HTERT RPE-1 (cell line): ENCODE data around the gene LNX1.
"Not testable (repeated sequence)": the region's sequence is repeated elsewhere in the genome, so short reads cannot be mapped to it uniquely, and the experiment has no call there.

Source experiments
- in situ Hi-C: fragments of 300-500 bp; cut with MboI; formaldehyde crosslinking; loops from 4 replicates; pipeline ENCODE4 v1.14.3; 2020; ENCODE audit warnings: low sequenced_read_pairs

The LNX1 gene

DNA sequence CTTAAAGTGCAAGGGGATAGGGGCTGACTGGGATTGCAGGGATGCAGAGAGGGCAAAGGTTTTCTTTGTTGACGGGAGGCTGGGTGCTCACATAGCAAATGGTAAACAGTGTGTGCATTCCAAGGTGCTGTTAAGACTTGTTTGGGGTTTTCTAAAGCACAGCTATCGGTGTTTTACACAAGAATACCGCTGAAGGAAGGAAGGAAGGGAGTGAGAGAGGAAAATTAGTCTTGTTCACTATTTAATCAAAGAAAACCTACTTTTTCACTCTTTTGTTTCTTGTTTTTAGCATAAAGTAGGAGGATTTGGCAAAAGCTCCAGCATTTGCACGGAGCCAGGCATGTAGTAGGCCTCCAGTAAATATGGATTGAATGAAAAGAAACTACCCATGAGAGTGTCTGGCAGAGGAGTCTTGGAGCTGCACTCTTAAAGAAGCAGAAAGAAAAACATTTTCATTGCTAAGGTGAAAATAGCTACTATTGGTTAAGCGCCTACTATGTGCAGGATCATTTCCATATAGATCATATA is 114.2 kb downstream of the LNX1 start:
- in situ Hi-C loops = no loop called here

DNA sequence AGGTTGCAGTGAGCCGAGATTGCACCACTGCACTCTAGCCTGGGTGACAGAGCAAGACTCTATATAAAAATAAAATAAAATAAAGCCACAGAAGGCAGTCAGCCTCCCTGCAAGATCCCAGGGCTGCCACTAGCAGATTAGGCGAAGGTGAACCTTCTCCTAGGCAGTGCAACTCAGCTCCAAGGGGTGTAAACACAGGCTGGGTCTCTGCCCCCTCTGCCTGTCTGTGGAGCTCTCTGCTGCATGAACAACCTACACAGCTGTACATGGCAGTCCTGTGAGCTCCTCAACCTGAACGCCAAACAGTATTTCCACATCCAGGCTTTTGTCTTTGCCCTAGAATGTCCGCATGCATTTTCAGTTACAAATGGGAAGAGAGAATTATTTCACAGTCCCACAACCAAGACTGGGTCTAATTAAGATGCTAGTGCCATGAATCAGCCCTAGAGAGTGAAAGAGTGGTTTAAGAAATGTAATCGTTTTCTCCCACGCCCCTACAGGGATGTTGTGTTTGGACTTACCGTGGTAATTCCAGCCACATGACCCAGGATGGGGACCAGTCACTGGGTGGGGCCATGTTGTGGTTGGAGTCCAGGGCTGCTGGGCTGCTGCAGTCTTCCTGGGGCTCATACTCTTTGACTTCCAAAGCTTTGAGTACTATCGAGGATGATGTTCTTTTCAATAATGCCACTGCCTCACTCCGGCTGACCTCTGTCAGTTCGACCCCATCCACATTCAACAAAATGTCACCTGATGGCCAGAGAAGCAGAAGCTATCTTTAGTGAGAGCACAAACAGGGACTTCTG is 114.9 kb downstream of the LNX1 start:
- in situ Hi-C loops = no loop called here

DNA sequence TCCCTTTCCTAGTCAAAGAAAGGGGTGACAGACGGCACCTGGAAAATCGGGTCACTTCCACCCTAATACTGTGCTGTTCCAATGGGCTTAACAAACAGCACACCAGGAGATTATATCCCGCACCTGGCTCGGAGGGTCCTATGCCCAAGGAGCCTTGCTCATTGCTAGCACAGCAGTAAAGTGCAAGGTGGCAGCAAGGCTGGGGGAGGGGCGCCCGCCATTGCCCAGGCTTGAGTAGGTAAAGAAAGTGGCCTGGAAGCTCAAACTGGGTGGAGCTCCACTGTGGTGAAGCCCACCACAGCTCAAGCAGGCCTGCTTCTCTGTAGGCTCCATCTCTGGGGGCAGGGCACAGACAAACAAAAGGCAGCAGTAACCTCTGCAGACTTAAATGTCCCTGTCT is 124.7 kb downstream of the LNX1 start:
- in situ Hi-C loops = not testable (repeated sequence)

DNA sequence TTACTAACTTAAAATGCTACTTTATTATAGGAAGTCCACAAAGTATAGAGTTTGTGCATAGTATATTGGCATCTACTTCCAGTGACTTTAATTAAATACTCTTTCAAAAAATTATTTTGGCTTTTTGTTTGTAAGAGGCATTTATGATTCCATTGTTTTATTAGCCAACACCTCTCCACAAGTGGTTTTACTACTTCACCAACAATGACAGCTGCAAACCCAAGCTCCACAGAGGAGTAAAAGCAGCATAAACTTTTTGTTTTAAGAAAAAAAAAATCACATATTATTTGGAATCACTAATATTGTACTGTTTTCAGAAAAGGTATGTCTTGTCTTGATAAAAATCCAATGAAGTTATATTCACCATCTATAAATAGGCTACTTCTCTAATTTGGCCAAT is 125.4 kb downstream of the LNX1 start:
- in situ Hi-C loops = no loop called here

DNA sequence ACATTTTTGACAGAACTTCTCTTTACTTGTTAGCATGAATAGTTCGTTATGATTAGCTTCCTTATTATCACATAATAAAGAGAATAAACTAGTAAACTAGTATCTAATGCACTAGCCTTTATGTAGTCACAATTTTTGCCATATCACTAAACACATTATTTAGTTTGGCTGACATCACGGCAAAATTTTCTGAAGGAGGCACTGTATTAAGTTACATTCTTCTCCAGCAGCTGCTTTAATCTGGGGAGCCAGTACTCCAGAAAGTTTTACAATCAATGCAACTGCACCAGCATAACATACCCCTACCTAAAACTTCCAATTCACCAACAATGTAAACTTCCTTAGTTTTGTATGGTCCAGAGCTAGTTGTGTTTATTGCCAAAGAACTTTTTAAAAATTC is 126.0 kb downstream of the LNX1 start:
- in situ Hi-C loops = no loop called here

DNA sequence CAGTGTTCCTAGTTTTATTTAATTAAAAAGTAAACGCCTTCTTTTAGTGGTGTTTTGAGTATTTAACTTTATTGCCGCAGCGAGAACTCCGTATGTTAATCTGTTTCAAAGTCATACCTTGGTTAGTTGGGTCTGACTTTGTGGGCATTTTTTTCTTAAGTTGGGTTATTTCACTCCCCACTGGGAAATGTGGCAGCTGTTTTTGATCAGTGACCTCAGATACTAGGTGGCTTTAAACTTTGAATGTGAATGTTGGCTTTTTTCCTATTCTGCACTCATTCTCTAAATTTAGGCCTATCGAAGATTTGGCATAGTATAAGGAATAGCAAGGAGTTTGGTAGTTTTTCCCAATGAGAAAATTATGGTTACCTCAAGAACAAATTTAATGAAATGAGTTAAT is 127.9 kb downstream of the LNX1 start:
- in situ Hi-C loops = no loop called here

DNA sequence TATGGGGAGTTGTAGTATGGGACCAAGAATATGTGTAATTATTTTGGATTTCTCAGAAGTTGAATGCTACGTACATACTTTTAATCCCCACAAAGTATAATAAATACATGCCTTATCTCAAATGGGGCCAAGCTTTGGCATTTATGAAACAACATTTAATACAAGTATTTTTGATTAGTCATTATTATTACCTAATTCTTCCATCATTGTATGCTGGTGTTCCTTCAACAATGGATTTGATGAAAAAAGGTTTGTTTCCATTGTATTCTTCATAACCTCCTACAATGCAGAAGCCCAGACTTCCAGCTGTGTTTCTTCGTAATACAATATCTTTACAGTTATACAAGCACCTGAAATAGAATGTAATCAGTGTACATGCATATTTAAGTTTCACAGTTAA is 130.0 kb downstream of the LNX1 start:
- in situ Hi-C loops = no loop called here

DNA sequence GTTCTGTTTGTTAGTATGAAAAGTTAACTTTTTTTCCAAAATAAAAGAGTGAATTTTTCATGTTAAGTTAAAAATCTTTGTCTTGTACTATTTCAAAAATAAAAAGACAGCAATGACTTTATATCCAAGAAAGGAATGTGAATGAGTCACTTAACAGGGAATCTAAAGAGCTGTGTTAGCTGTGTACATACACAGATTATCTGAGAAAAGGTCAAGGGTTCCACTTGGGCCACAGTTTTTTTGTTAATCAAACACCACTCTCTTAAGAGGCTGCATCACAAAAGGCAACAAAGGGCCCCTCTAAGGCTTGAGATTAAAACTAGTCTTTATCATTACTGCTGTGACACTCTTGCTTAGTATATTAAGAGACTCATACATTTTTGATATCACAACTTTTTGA is 131.7 kb downstream of the LNX1 start:
- in situ Hi-C loops = no loop called here

DNA sequence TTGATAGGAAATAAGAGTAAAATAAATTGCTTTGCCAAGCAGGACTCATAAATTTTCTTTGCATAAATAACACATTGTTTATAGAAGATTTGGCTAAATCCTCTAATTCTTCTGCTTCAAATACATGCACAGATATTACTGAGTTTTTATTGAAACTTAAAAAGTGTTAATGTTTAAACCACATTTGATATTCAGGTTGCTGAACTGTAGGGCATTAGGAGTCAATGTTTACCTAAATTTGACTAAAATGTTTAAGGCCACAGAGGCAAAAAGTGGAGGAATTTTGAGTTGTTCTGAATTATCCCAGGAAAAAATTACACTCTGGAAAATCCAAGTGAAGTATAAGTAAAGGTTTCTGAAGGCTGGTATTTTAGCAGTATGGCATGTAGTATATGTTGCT is 135.1 kb downstream of the LNX1 start:
- in situ Hi-C loops = no loop called here

DNA sequence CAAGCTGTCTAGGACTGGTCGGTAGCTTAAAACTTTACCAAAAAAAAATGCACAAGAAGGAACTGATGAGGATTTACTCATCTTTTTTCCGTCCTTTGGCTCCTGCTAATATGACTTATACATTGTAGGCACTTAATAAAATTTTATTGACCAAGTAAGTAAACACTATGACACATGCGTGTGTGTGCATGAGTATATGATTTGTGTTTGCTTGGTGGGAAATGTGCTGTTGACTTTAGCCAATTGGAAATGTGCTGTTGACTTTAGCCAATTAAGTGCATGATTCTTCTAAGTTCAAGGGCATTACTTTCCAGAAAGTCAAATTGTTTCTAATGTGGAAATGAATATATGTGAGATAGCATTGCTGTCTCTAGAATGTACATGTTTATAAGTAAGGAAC is 135.5 kb downstream of the LNX1 start:
- in situ Hi-C loops = no loop called here

DNA sequence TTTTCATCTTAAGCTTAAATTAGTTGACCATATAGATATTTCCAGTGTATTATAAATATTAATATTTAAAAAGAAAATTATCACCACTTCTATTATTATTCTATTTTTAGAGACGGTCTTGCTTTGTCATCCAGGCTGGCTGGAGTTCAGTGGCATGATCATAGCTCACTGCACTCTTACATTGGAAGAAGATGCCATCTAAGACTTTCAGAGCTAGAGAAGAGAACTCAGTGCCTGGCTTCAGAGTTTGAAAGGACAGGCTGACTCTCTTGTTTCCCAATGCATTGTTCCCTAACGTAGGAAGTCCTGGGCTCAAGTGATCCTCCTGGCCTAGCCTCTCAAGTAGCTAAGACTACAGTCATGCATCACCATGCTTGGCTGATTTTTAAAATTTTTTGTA is 137.9 kb downstream of the LNX1 start:
- in situ Hi-C loops = no loop called here

DNA sequence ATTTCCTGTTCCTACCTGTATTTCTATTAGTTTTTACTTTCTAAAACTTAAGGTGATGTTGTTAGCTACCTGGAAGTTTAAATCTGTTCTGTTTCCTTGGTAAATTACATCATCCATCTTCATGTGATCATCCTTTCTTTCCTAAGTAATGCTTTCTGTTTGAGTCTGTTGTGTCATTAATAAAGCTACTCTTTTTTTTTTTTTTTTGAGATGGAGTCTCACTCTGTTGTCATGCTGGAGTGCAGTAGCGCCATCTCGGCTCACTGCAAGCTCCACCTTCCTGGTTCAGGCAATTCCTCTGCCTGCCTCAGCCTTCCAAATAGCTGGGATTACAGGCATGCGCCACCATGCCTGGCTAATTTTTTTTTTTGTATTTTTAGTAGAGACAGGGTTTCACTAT is 140.5 kb downstream of the LNX1 start:
- in situ Hi-C loops = no loop called here

DNA sequence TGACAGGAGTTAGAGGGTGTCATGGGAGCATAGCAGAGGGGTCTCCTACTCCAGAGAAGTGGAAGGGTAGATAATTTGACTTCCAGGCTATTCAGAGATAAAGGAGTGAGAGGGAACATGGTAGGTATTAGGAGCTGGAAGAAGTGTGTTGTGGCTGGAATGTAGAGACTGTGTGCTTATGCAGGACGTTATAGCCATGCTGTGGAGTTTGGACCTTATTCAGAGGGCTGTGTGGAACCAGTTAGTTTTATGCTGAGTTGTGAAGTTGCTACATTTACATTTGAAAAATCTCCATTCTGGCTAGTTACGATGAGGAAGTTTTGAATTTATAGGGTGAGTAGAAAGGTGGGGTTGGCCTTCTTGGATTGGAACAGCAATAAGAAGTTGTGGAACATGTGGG is 146.3 kb downstream of the LNX1 start:
- in situ Hi-C loops = no loop called here

DNA sequence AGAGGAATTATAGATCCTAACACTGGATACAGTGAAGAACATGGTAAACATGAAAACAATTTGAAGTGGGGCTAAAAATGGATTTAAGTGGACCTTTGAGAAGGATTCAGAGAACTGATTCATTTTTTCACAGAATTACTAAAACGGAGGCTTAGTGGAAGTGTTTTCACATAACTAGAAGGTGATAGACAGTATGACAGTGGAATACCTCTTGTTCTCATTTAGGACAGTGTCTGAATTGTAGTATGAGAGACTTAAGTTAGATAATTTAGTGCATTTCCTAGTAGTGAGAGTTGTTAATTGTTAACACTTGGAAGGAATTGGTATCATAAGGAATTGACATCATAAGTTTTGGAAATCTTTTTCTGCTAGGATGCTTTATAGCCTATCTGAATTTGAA is 149.7 kb downstream of the LNX1 start:
- in situ Hi-C loops = no loop called here

DNA sequence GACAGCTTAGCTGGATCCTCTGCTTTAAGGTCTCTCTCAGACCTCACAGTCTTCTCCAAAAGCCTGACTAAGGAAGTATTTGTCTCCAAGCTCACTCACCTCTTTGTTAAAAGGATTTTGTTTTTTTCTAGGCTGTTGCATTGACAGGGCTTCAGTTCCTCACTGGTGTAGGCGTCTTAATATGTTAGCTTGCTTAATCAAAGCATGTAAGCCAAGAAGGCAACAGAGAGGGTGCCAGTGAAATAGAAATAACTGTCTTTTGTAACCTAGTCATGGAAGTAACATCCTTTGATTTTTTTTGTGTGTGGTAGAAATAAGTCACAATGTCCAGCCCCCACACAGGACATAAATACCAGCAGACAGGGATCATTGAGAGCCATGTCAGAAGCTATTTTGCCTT is 155.0 kb downstream of the LNX1 start:
- in situ Hi-C loops = no loop called here

DNA sequence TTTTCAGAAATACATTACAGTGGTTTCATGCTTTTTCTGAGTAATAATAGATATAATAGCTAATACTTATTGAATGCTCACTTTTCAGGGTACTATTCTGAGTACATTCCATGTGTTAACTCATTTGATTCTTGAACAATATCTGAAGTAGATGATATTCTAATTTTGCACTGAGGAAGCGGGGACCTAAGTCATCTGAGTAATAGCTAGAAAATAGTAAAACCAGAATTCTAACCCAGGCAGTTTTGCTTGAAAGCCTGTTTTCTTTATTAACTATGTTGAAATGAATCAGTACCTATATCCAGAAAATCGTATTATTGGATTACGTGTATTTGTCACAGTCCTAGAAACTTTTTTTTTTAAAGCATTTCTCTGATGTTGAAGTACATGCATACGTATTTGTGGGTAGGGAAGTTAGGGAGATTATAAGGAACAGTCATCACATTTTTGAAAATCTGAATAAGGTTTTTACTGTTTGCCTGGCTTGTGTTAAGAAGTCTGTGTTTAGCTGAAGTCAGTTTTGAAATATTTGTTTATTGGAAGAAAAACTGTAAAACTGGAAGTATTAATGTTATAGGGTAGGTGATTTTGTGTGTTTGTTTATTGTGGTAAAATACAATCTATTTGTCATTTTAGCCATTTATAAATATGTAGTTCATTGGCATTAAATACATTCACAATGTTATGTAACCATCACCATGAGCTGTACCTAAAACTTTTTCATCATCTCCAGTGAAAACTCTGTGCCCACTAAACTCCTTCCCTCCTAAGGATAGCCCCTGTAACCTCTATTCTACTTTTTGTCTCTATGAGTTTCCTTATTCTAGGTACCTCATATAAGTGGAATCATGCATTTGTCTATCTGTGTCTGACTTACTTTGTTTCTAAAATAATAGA is 158.5 kb downstream of the LNX1 start:
- in situ Hi-C loops = no loop called here

DNA sequence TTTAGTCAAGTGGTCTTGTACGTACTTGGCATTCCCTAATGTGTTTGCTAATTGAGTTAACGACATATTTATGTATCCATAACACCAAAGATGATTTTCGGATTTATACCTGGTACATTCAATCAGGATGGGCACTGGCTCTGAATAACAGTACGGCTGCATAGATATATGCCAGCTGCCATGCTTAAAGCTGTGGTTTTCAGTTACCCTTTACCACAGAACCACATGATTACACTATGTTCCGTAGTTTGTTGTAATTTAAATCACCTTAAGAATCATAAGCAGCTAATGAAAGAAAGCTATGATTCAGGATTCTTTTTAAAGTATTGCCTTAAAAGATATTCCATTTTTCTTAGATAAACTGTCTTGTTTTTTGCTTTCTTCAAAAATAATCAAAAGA is 160.2 kb downstream of the LNX1 start:
- in situ Hi-C loops = no loop called here

DNA sequence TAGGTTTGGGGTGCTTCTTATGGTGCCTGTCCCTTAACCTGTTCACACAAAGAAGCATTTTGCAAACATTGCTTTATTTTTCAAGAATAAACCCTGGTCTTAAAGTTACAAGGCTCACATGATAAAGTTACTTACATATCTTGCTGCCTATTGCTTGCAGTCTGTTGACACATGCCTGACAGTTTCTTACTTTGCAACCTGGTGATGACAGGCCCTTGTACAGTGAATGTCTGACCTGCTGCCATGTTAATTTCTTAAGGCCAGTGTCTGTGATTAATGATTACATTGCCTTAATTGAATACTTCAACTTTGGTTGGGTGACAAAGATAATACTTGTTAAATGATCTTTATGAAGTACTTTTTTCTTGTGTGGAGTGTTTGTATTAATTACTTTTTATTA is 163.9 kb downstream of the LNX1 start:
- in situ Hi-C loops = no loop called here

DNA sequence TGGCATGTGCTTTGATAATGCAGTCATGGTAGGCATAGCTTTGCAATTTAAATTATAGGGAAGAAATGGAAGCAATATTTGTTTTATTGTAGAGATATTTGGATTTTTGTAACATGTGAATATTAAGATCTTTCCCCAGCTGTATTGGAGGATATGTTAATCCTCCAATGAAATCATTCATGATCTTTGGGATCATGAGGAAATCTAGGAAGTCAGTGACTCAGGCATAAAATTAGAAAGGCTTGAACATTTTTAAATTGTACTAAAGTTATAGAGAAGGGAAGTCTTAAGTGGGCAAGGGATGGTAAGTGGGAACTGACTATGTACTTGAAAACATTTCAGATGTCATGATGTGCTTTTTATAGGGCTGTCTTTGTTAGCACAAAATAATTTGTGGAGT is 167.0 kb downstream of the LNX1 start:
- in situ Hi-C loops = no loop called here

DNA sequence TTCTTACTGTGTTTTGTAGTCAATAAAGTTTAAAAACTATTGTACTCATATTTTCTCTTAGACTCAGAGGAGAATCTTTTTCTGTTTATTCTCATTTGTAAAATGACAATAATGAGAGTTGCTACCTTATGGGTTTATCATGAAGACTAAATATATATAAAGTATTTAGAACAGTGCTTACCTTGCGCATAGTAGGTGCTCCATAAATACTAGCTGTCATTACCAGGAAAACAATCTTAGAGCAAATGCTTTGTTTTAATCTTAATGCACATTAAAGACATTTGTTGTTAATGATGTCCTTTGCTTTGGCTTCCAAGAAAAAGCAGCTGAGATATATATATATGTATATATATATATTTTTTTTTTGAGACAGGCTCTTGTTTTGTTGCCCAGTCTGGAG is 168.9 kb downstream of the LNX1 start:
- in situ Hi-C loops = no loop called here

DNA sequence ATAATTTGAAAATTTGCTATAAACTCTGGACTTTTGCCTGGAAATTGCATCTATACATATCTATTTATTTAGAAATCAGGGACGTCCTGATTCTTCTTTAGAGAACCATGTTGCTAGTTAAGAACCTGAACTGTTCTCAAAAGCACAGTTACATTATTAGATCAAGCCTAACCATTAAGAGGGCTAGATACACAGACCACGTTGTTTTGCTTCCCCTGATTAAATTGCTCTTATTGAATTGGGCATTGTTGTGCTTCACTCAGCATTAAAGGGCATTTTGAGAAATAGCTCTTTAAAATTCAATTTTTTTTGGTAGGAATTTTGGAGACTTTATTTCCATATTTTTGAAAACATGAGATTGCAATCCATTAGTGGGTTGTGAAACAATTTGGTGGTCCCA is 169.5 kb downstream of the LNX1 start:
- in situ Hi-C loops = no loop called here

DNA sequence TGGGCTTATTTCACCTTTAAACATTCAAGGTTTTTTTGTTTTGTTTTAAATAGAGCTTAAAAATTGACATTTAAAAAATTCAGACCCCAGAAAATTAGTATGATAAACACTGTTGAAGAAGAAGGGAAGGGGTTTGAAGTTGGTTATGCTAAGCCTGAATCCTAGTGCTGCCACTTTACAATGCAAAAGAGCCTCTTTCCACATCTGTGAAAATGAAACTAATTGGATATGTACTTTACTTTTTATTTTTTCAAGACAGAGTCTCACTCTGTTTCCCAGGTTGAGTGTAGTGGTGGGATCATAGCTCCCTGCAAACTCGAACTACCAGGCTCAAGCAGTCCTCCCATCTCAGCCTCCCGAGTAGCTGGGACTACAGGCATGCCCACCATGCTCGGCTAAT is 172.1 kb downstream of the LNX1 start:
- in situ Hi-C loops = no loop called here
